Stomach (tissue), 9 donors: ENCODE measurements around the gene LYRM4. TPM values are rescaled to one million over a fixed set of nuclear protein-coding genes. Genes with fewer than 3 reads are reported as not detected.

Experiments
- DNase-seq, 2 donors: peaks; one replicate each; pipeline versions ENCODE4 v3.0.0 to v3.0.0-alpha.2; 2013 to 2019
- H3K27ac ChIP-seq, 5 donors: fragments of 200-600 bp in 4 of 5; sonication (generic) in 4 of 5; one replicate each; pipeline ENCODE4 v1.5.1; 2013 to 2019; ENCODE audit warnings: mild to moderate bottlenecking in 1 of 5, moderate library complexity in 1 of 5
- H3K27me3 ChIP-seq, 3 donors: fragments of 200-600 bp; sonication (generic); one replicate each; pipeline ENCODE4 v1.5.1; 2017 to 2019; ENCODE audit warnings: mixed run types in 1 of 3
- H3K36me3 ChIP-seq, 4 donors: fragments of 200-600 bp; sonication (generic); 1 replicate in 3 of 4; 2 replicates in 1 of 4; pipeline ENCODE4 v1.5.1; 2016 to 2019
- H3K4me1 ChIP-seq, 4 donors: fragments of 200-600 bp; sonication (generic); one replicate each; pipeline ENCODE4 v1.5.1; 2016 to 2019
- H3K4me3 ChIP-seq, 4 donors: fragments of 200-600 bp; sonication (generic) in 3 of 4; one replicate each; pipeline ENCODE4 v1.5.1; 2016 to 2019; ENCODE audit warnings: mild to moderate bottlenecking in 1 of 4
- H3K9me3 ChIP-seq, 4 donors: fragments of 200-600 bp; sonication (generic); one replicate each; pipeline ENCODE4 v1.5.1; 2016 to 2019
- EP300 ChIP-seq: sonication (generic); formaldehyde crosslinking; IDR thresholded peaks from one replicate; pipeline ENCODE4 v1.6.1; 2017; ENCODE audit warnings: antibody characterized with exemption
- POLR2A ChIP-seq, 4 donors: fragments of 450-650 bp; IDR thresholded peaks; one replicate each; pipeline ENCODE4 v1.6.1; 2016; ENCODE audit warnings: antibody characterized with exemption in 4 of 4, control low read depth in 2 of 4, mild to moderate bottlenecking in 1 of 4, moderate library complexity in 1 of 4
- POLR2AphosphoS5 ChIP-seq, 3 donors: sonication (generic); formaldehyde crosslinking; IDR thresholded peaks; one replicate each; pipeline ENCODE4 v1.6.1; 2016; ENCODE audit warnings: antibody characterized with exemption in 3 of 3
- WGBS, 5 donors: extraction: QIAGEN DNeasy Blood & Tissue Kit in 3 of 5; methylation state at CpG; one replicate each; pipeline versions ENCODE4 v1.1.5 to v1.1.7; 2013 to 2018; 5-methylcytosine and 5-hydroxymethylcytosine counted together
- intact Hi-C: fragments of 100-400 bp; cut with DNase I; formaldehyde crosslinking; loops from one replicate; pipeline ENCODE4 v1.15.1; 2023; ENCODE audit warnings: low total_unique reads
- polyA plus RNA-seq, 3 donors: library from polyadenylated mRNA; stranded (reverse); fragments of 200-250 nt; gene quantifications; one replicate each; pipeline ENCODE4 v1.2.3, GENCODE V29; 2013
- total RNA-seq, 5 donors: library from RNA; depleted of rRNA; stranded (reverse); fragments of >200 nt; gene quantifications; one replicate each; pipeline versions ENCODE4 v1.1.0 to v1.2.3, GENCODE V29; 2014 to 2016
- TF ChIP-seq, protein P1 (sequence below), 7 experiments: fragments of 450-650 bp in 4 of 7; fragments of 200-600 bp in 3 of 7; sonication (generic) in 3 of 7; IDR thresholded peaks; one replicate each; pipeline ENCODE4 v1.5.1; 2016 to 2019; ENCODE audit warnings: antibody characterized with exemption in 7 of 7, control low read depth in 2 of 7, mild to moderate bottlenecking in 1 of 7
- donor health status: healthy with polysubstance abuse.
- donor health status: Bipolar disorder and iron deficiency.
- donor health status: healthy.

Gene LYRM4
- total and polyA plus RNA-seq, 8 donors = 0.58 to 31.4 (median 18.5) TPM; not detected in 1

GRCh38 chr6:5280920-5281319 is 20.2 kb upstream of the LYRM4 start:
- WGBS, 5 donors = 69 to 76% (median 72%) methylated on average over 2 of the region's 2 CpGs

GRCh38 chr6:5279891-5280338 is 19.2 kb upstream of the LYRM4 start:
- no peak overlapping the region for H3K27ac ChIP-seq
- WGBS, 5 donors = 89 to 98% (median 93%) methylated on average over 2 of the region's 2 CpGs
- intact Hi-C loops = no loop called here
- H3K4me3 ChIP-seq = no peak overlapping the region
- no peaks in the 10 kb centered on the region for H3K36me3 ChIP-seq
- TF ChIP-seq POLR2AphosphoS5 (IDR thresholded peaks at IDR 0.05) (no peak), POLR2A (IDR thresholded peaks at IDR 0.05) (no peak), EP300 (no peak)
- TF ChIP-seq, protein P1, sequence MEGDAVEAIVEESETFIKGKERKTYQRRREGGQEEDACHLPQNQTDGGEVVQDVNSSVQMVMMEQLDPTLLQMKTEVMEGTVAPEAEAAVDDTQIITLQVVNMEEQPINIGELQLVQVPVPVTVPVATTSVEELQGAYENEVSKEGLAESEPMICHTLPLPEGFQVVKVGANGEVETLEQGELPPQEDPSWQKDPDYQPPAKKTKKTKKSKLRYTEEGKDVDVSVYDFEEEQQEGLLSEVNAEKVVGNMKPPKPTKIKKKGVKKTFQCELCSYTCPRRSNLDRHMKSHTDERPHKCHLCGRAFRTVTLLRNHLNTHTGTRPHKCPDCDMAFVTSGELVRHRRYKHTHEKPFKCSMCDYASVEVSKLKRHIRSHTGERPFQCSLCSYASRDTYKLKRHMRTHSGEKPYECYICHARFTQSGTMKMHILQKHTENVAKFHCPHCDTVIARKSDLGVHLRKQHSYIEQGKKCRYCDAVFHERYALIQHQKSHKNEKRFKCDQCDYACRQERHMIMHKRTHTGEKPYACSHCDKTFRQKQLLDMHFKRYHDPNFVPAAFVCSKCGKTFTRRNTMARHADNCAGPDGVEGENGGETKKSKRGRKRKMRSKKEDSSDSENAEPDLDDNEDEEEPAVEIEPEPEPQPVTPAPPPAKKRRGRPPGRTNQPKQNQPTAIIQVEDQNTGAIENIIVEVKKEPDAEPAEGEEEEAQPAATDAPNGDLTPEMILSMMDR (IDR thresholded peaks at IDR 0.05) = no peak
- H3K27me3 ChIP-seq = no peaks in the 10 kb centered on the region
- no peaks in the 10 kb centered on the region for H3K4me1 ChIP-seq
- H3K9me3 ChIP-seq = no peaks in the 10 kb centered on the region
- no peak for DNase-seq

More at GRCh38 chr6:5280920-5281319, 20.2 kb upstream of the LYRM4 start:
- Histone ChIP-seq H3K36me3 (no peaks in the 10 kb centered on the region), H3K9me3 (no peaks in the 10 kb centered on the region), H3K27me3 (no peaks in the 10 kb centered on the region), H3K27ac (no peak overlapping the region), H3K4me3 (no peak overlapping the region), H3K4me1 (no peaks in the 10 kb centered on the region)
- DNase-seq = no peak
- intact Hi-C loops = no loop called here
- no peak for TF ChIP-seq POLR2A (IDR thresholded peaks at IDR 0.05)
- TF ChIP-seq, protein P1 (IDR thresholded peaks at IDR 0.05) = no peak
- TF ChIP-seq EP300 = no peak
- no peak for TF ChIP-seq POLR2AphosphoS5 (IDR thresholded peaks at IDR 0.05)

GRCh38 chr6:5278565-5279120 is 17.9 kb upstream of the LYRM4 start:
- Histone ChIP-seq H3K27me3 (no peaks in the 10 kb centered on the region), H3K4me1 (no peaks in the 10 kb centered on the region), H3K4me3 (no peak overlapping the region), H3K27ac (no peak overlapping the region), H3K36me3 (no peaks in the 10 kb centered on the region), H3K9me3 (no peaks in the 10 kb centered on the region)
- WGBS, 5 donors = 84 to 89% (median 88%) methylated on average over 3 of the region's 3 CpGs
- intact Hi-C loops = no loop called here
- no peak for DNase-seq
- no peak for TF ChIP-seq POLR2A (IDR thresholded peaks at IDR 0.05)
- no peak for TF ChIP-seq EP300
- TF ChIP-seq, protein P1 (IDR thresholded peaks at IDR 0.05) = no peak
- TF ChIP-seq POLR2AphosphoS5 (IDR thresholded peaks at IDR 0.05) = no peak

GRCh38 chr6:5278047-5278446 is 17.3 kb upstream of the LYRM4 start:
- DNase-seq = no peak
- WGBS, 5 donors = 84 to 90% (median 89%) methylated on average over 5 of the region's 5 CpGs
- TF ChIP-seq, protein P1 (IDR thresholded peaks at IDR 0.05) = no peak
- TF ChIP-seq POLR2AphosphoS5 (IDR thresholded peaks at IDR 0.05) (no peak), POLR2A (IDR thresholded peaks at IDR 0.05) (no peak), EP300 (no peak)
- H3K4me3 ChIP-seq = no peak overlapping the region
- H3K27ac ChIP-seq = no peak overlapping the region
- no peaks in the 10 kb centered on the region for H3K27me3 ChIP-seq
- no peaks in the 10 kb centered on the region for H3K9me3 ChIP-seq
- no peaks in the 10 kb centered on the region for H3K4me1 ChIP-seq
- H3K36me3 ChIP-seq = no peaks in the 10 kb centered on the region
- intact Hi-C loops = no loop called here
